Spleen (tissue), 7 donors: Measurements from ENCODE around the gene OSBPL9.

Experiments
- CTCF ChIP-seq, 11 experiments: fragments of 200-600 bp in 7 of 11; fragments of 450-650 bp in 4 of 11; sonication (generic) in 4 of 11; IDR thresholded peaks in 8 of 11; conservative IDR thresholded peaks in 3 of 11; 1 replicate in 7 of 11; 2 replicates in 4 of 11; pipeline versions ENCODE4 v1.4.0 to v1.8.0; 2016 to 2021; ENCODE audit warnings: antibody characterized with exemption in 11 of 11, inconsistent platforms in 4 of 11, mild to moderate bottlenecking in 1 of 11
- POLR2A ChIP-seq, 3 donors: fragments of 450-650 bp; IDR thresholded peaks; one replicate each; pipeline ENCODE4 v1.5.1; 2017; ENCODE audit warnings: antibody characterized with exemption in 3 of 3, mild to moderate bottlenecking in 1 of 3
- donor health status: DM: no; HTN: no; CAD: no; lungs with moderate emphysema.
- donor health status: DM: no; HTN: no; CAD: no.
- donor health status: DM: no; HTN: no; CAD: no.

DNA sequence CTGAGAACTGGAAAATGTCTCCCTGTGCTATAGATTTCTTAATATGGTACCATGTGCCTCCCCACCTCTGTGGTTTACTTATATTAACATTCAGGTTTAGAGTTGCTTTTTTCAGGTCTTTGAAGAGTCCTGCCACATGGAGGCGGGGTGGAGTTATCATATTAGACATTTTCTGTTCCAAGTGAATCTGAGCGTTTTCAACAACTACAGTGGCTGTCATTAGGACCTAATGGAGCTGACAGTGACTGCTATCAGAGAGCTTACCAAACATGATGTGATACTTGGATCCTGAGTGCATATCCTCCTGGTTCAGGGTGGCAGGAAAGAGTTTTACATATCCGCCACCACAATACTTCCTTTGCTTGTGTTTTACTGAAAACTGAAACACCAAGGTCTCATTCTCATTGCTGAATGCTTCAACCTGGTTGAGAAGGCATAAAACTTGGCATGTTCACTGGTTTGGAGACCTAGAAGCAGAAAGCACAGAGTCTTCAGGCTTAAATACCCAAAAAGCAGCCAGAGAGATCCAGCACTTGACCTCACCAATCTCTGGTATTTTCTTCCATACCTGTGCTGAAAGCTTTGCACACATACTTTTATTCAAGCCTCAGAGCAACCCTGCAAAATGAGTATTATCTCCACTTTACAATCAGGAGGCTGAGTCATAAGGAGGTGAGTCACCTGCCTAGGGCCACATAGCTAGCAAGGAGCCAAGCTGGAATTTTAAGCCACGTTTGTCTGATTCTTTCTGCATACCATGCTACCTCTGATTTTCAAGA lies 47.4 kb upstream of the OSBPL9 start:
- TF ChIP-seq CTCF (IDR thresholded peaks at IDR 0.05 in 8 of 11, conservative IDR thresholded peaks at IDR 0.05 in 3 of 11) (peak in 4 of 11 experiments; percentile 11 to 28 (median 18)), POLR2A (IDR thresholded peaks at IDR 0.05) (no peak)
